ENCODE measurements around the gene HOXD11. TPM values are rescaled to one million over a fixed set of nuclear protein-coding genes. Genes with fewer than 3 reads are reported as not detected.

Gene HOXD11
- total and polyA plus RNA-seq, 2 donors (not counting 3 experiments of a cell fraction or from before 2014, with no cell fraction given): not detected

DNA sequence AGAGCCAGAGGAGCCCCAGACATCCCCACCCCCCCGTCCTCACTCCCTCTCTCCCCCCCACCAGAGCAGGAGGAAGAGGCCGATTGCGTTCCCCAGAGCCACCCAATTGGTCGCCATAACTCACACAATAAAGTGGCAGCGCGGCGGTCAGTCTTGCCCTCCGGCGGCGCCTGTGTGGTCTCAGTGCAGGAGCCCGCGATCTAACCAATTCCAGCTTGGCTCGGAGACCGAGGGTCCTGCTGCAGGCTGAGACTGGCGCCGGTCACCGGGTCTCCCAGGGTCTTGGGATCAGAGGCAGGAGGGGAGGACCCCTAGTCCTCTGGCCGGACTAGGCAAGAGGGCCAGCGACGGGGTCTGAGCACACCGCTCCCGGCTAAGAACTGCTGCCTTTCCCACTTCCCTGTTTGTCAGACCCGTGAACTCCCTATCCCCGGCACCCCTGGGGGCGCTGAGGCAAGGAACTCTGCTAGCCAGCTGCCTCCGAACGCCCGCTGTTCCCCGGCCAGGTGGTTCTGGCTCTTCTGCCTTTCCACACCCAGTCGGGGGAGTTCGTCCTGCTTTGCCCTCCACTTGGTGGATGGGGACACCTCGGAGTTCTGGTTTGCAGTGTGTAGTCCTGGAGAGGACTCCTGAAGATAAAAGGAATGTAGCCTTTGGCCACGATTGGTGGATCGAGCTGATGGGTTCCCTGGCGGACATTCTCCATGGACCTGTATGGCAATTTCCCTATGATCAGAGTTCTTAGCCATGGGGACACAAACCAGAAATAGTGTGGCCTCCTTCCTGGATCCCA is 8.5 kb upstream of the HOXD11 start:
- H3K27me3 ChIP-seq (ENCODE audit: control insufficient read depth in 2 of 2, insufficient read depth in 2 of 2, low read length in 2 of 2): peaks cover 94 to 99% of the 10 kb centered on the region in 2 experiments
- no TSS peak for BruUV-seq (replicated peaks)

DNA sequence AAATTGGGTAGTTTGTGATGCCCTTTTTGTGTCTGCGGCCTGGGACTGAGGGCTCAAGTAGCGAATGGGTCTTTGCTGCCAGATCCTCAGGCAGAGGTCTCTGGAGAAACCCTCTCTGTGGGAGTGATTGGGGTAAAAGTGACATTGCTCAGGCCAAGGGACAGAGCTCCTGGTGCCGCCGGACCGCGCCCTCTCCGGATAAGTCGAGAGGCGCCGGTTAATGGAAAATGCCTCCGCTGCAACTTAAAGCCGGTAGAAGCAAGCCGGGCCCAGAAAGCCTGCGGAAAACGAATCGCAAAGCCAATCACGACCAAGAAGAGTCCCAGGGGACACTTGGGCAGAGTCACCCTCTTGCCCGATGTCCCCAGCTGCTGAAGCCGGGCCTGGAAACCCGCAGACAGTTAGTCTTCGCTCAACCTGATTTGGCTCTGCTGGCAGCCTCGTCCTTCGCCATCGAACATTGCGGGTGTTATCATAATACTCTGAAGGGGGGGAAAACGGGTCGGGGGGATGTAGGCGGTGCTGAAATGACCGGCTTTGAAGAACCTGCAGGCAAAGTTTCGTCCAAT is 7.8 kb upstream of the HOXD11 start:
- CTCF ChIA-PET: interaction anchor here (2.6 to 6.0 kb wide), 3 partner anchors 410 to 848 kb away, joined by 9 to 113 read pairs (median 92); no protein-coding TSS in a partner anchor
- dilution Hi-C loops (cut with MboI; ENCODE audit: extremely low pct_ligation_motif_present, low sequenced_read_pairs): no loop called here
- TF ChIP-seq, protein P1, sequence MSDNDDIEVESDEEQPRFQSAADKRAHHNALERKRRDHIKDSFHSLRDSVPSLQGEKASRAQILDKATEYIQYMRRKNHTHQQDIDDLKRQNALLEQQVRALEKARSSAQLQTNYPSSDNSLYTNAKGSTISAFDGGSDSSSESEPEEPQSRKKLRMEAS (IDR thresholded peaks at IDR 0.05; ENCODE audit: insufficient read depth, insufficient read length): no peak
- TF ChIP-seq EZH2 (IDR thresholded peaks at IDR 0.05; ENCODE audit: borderline replicate concordance, low read depth, low read length, severe bottlenecking): peak; percentile 89
- Histone ChIP-seq H3K27me3 (ENCODE audit: control insufficient read depth in 2 of 2, insufficient read depth in 2 of 2, low read length in 2 of 2) (peaks cover 94 to 99% of the 10 kb centered on the region in 2 experiments), H3K79me2 (ENCODE audit: control insufficient read depth, insufficient read depth, low read length) (no peaks in the 10 kb centered on the region), H3K9me1 (replicated peaks; ENCODE audit: control insufficient read depth, extremely low read depth, insufficient read depth, low read length) (no peaks in the 10 kb centered on the region), H3K36me3 (ENCODE audit: control insufficient read depth in 2 of 2, extremely low read depth in 1 of 2, insufficient read depth in 2 of 2, low read length in 2 of 2) (no peaks in the 10 kb centered on the region), H4K20me1 (replicated peaks; ENCODE audit: control insufficient read depth, extremely low read depth, insufficient read depth, low read length) (peaks cover 3% of the 10 kb centered on the region), H3K4me3 (replicated peaks in 1 of 3; ENCODE audit: insufficient read depth in 1 of 3, low read depth in 1 of 3, low read length in 3 of 3) (no peak overlapping the region), H3K9ac (replicated peaks; ENCODE audit: extremely low read depth, insufficient read depth, low read length) (no peak overlapping the region), H3K4me1 (ENCODE audit: control insufficient read depth, extremely low read depth, insufficient read depth, low read length) (peaks cover 5% of the 10 kb centered on the region), H3K4me2 (ENCODE audit: insufficient read depth, low read length) (no peak overlapping the region), H3K9me3 (replicated peaks; ENCODE audit: control insufficient read depth, insufficient read depth, low read length) (no peaks in the 10 kb centered on the region), H2AFZ (ENCODE audit: low read depth, low read length) (no peak overlapping the region), H3K27ac (ENCODE audit: insufficient read depth, low read depth, low read length) (no peak overlapping the region)
- intact Hi-C loops (cut with micrococcal nuclease): loop anchor here (5.0 kb wide), 2 partner anchors 787 to 1397 kb away; no protein-coding TSS in a partner anchor
- no TSS peak for BruUV-seq (replicated peaks)
- POLR2A ChIA-PET: no interaction called here
- no peak for DNase-seq (ENCODE audit: low read depth, low spot score)
- peak; percentile 43 for FAIRE-seq

More for the DNA sequence above, 8.5 kb upstream of the HOXD11 start:
- TF ChIP-seq POLR2A (IDR thresholded peaks at IDR 0.05; ENCODE audit: low read depth, low read length) (no peak), EZH2 (IDR thresholded peaks at IDR 0.05; ENCODE audit: borderline replicate concordance, low read depth, low read length, severe bottlenecking) (peak; percentile 71)
- TF ChIP-seq, protein P1 (IDR thresholded peaks at IDR 0.05; ENCODE audit: insufficient read depth, insufficient read length): no peak
- intact Hi-C loops (cut with micrococcal nuclease): loop anchor here (5.0 kb wide), 2 partner anchors 786 to 1396 kb away; no protein-coding TSS in a partner anchor
- no peaks in the 10 kb centered on the region for H3K36me3 ChIP-seq (ENCODE audit: control insufficient read depth in 2 of 2, extremely low read depth in 1 of 2, insufficient read depth in 2 of 2, low read length in 2 of 2)
- dilution Hi-C loops (cut with MboI; ENCODE audit: extremely low pct_ligation_motif_present, low sequenced_read_pairs): no loop called here
- no peak overlapping the region for H3K4me3 ChIP-seq (replicated peaks in 1 of 3; ENCODE audit: insufficient read depth in 1 of 3, low read depth in 1 of 3, low read length in 3 of 3)
- H3K9me1 ChIP-seq (replicated peaks; ENCODE audit: control insufficient read depth, extremely low read depth, insufficient read depth, low read length): no peaks in the 10 kb centered on the region
- no peak overlapping the region for H3K27ac ChIP-seq (ENCODE audit: insufficient read depth, low read depth, low read length)
- no peak overlapping the region for H2AFZ ChIP-seq (ENCODE audit: low read depth, low read length)
- CTCF ChIA-PET: interaction anchor here (1.1 to 6.0 kb wide), 13 partner anchors 9 to 1399 kb away, joined by 3 to 113 read pairs (median 9); partner anchors contain the start of gene HOXD11
- peaks cover 5% of the 10 kb centered on the region for H3K4me1 ChIP-seq (ENCODE audit: control insufficient read depth, extremely low read depth, insufficient read depth, low read length)
- H3K9me3 ChIP-seq (replicated peaks; ENCODE audit: control insufficient read depth, insufficient read depth, low read length): no peaks in the 10 kb centered on the region
- H3K4me2 ChIP-seq (ENCODE audit: insufficient read depth, low read length): no peak overlapping the region
- no peak overlapping the region for H3K9ac ChIP-seq (replicated peaks; ENCODE audit: extremely low read depth, insufficient read depth, low read length)
- FAIRE-seq (no peak), DNase-seq (ENCODE audit: low read depth, low spot score) (no peak)
- peaks cover 6% of the 10 kb centered on the region for H4K20me1 ChIP-seq (replicated peaks; ENCODE audit: control insufficient read depth, extremely low read depth, insufficient read depth, low read length)
- H3K79me2 ChIP-seq (ENCODE audit: control insufficient read depth, insufficient read depth, low read length): no peaks in the 10 kb centered on the region
- POLR2A ChIA-PET: no interaction called here

All from endothelial cell of umbilical vein (primary cell).